Activated CD4-positive, alpha-beta T cell treated with anti-CD3 and anti-CD28 coated beads, Interleukin-2, Interleukin-4, amounts not matched to agents 100 ng/mL and 50 ng/mL, durations not matched to agents 16 hours and 8 hours (primary cell): ENCODE measurements around the gene ACOT8.
"Not testable (repeated sequence)": the region's sequence is repeated elsewhere in the genome, so short reads cannot be mapped to it uniquely, and the experiment has no call there.

Experiments used
- DNase-seq: peaks from one replicate; pipeline ENCODE4 v3.0.0-alpha.2; 2020; ENCODE audit warnings: low spot score

ACOT8 gene

GRCh38 chr20:45827030-45827652 lies 30.1 kb downstream of the ACOT8 start, which contains the start of gene TNNC2:
Gene TNNC2 (minus strand): TSS chr20:45827312. CDS start chr20:45827248, 64 bp downstream.
- DNase-seq: no peak

- no peak for DNase-seq
These were observed 30.7 kb downstream of the ACOT8 start for GRCh38 chr20:45826381-45827019.

GRCh38 chr20:45823949-45824835 lies 33.0 kb downstream of the ACOT8 start:
- peak; percentile 53 for DNase-seq

GRCh38 chr20:45822857-45823256 lies 34.3 kb downstream of the ACOT8 start:
- no peak for DNase-seq

GRCh38 chr20:45821947-45822346 lies 35.2 kb downstream of the ACOT8 start:
- no peak for DNase-seq

- no peak for DNase-seq
These were observed 37.7 kb downstream of the ACOT8 start for GRCh38 chr20:45819466-45819865.

- DNase-seq: no peak
These were observed 39.0 kb downstream of the ACOT8 start for GRCh38 chr20:45818239-45818638.

GRCh38 chr20:45817376-45818194 lies 39.6 kb downstream of the ACOT8 start:
- no peak for DNase-seq

GRCh38 chr20:45816951-45817350 lies 40.2 kb downstream of the ACOT8 start:
- DNase-seq: no peak

GRCh38 chr20:45814314-45814713 lies 42.9 kb downstream of the ACOT8 start:
- no peak for DNase-seq

GRCh38 chr20:45813489-45813888 lies 43.7 kb downstream of the ACOT8 start:
- no peak for DNase-seq

- no peak for DNase-seq
These were observed 44.2 kb downstream of the ACOT8 start for GRCh38 chr20:45813006-45813340.

- DNase-seq: peak; percentile 98
These were observed 44.8 kb downstream of the ACOT8 start, which contains the start of gene UBE2C for GRCh38 chr20:45812157-45813005. Gene UBE2C (plus strand): TSS chr20:45812644. CDS start chr20:45812696, 52 bp downstream.

- no peak for DNase-seq
These were observed 46.8 kb downstream of the ACOT8 start for GRCh38 chr20:45810191-45810970.

- no peak for DNase-seq
These were observed 55.3 kb downstream of the ACOT8 start for GRCh38 chr20:45801851-45802250.

GRCh38 chr20:45798935-45799642 lies 58.1 kb downstream of the ACOT8 start:
- peak; percentile 78 for DNase-seq

- DNase-seq: not testable (repeated sequence)
These were observed 59.2 kb downstream of the ACOT8 start for GRCh38 chr20:45797955-45798354.

- not testable (repeated sequence) for DNase-seq
These were observed 59.7 kb downstream of the ACOT8 start for GRCh38 chr20:45797510-45797909.

- DNase-seq: no peak
These were observed 60.7 kb downstream of the ACOT8 start for GRCh38 chr20:45796337-45797065.
